Liver (tissue), 9 donors: ENCODE measurements around the gene MACROH2A2. TPM values are rescaled to one million over a fixed set of nuclear protein-coding genes. Genes with fewer than 3 reads are reported as not detected.

Source experiments
- DNase-seq: peaks from one replicate; pipeline ENCODE4 v3.0.0-alpha.2; 2017; ENCODE audit warnings: low spot score
- H3K27ac ChIP-seq, 2 donors: one replicate each; pipeline ENCODE4 v1.7.0; 2013; ENCODE audit warnings: inconsistent platforms in 2 of 2, low read length in 2 of 2, control low read depth in 1 of 2, low read depth in 1 of 2, mild to moderate bottlenecking in 1 of 2
- H3K27me3 ChIP-seq, 4 donors: one replicate each; pipeline versions ENCODE4 v1.6.1 to v1.7.0; 2013; ENCODE audit warnings: low read length in 3 of 4, inconsistent platforms in 1 of 4, mild to moderate bottlenecking in 1 of 4, moderate library complexity in 1 of 4; ENCODE audit not compliant: control insufficient read depth in 4 of 4, insufficient read depth in 4 of 4
- H3K36me3 ChIP-seq, 4 donors: one replicate each; pipeline versions ENCODE4 v1.6.1 to v1.7.0; 2013; ENCODE audit warnings: low read length in 3 of 4, mild to moderate bottlenecking in 3 of 4, low read depth in 1 of 4, moderate library complexity in 1 of 4; ENCODE audit not compliant: control insufficient read depth in 4 of 4, insufficient read depth in 3 of 4
- H3K4me1 ChIP-seq, 4 donors: one replicate each; pipeline versions ENCODE4 v1.6.1 to v1.7.0; 2013; ENCODE audit warnings: low read length in 3 of 4, mild to moderate bottlenecking in 3 of 4, moderate library complexity in 1 of 4; ENCODE audit not compliant: control insufficient read depth in 4 of 4, insufficient read depth in 4 of 4
- H3K4me3 ChIP-seq, 3 donors: one replicate each; pipeline versions ENCODE4 v1.6.1 to v1.7.0; 2013; ENCODE audit warnings: low read length in 3 of 3, control low read depth in 1 of 3, low read depth in 1 of 3, mild to moderate bottlenecking in 1 of 3
- H3K9ac ChIP-seq, 2 donors: one replicate each; pipeline ENCODE4 v1.7.0; 2013; ENCODE audit warnings: low read length in 2 of 2, mild to moderate bottlenecking in 2 of 2, moderate library complexity in 2 of 2, control low read depth in 1 of 2, low read depth in 1 of 2
- H3K9me3 ChIP-seq, 4 donors: one replicate each; pipeline versions ENCODE4 v1.6.1 to v1.7.0; 2013; ENCODE audit warnings: low read length in 3 of 4; ENCODE audit not compliant: control insufficient read depth in 4 of 4
- EGR1 ChIP-seq, 2 donors: IDR thresholded peaks; 2 replicates each; pipeline ENCODE4 v1.6.1; 2016 to 2018; ENCODE audit warnings: antibody characterized with exemption in 2 of 2, low read depth in 2 of 2
- FOXA1 ChIP-seq: IDR thresholded peaks from 2 replicates; pipeline ENCODE4 v1.6.1; 2016; ENCODE audit warnings: antibody characterized with exemption
- FOXA2 ChIP-seq: IDR thresholded peaks from 2 replicates; pipeline ENCODE4 v1.6.1; 2016; ENCODE audit warnings: antibody characterized with exemption
- GABPA ChIP-seq, 2 donors: IDR thresholded peaks in 1 of 2; conservative IDR thresholded peaks in 1 of 2; 2 replicates each; pipeline ENCODE4 v1.6.1; 2016; ENCODE audit warnings: antibody characterized with exemption in 2 of 2, mild to moderate bottlenecking in 1 of 2, moderate library complexity in 1 of 2
- HNF4A ChIP-seq, 2 donors: conservative IDR thresholded peaks; 2 replicates each; pipeline ENCODE4 v1.6.1; 2016; ENCODE audit warnings: antibody characterized with exemption in 2 of 2, mild to moderate bottlenecking in 2 of 2
- HNF4G ChIP-seq: IDR thresholded peaks from 2 replicates; pipeline ENCODE4 v1.6.1; 2016; ENCODE audit warnings: antibody characterized with exemption
- JUND ChIP-seq, 2 donors: IDR thresholded peaks; 2 replicates each; pipeline ENCODE4 v1.6.1; 2016; ENCODE audit warnings: antibody characterized with exemption in 2 of 2
- NR2F2 ChIP-seq: IDR thresholded peaks from 2 replicates; pipeline ENCODE4 v1.6.1; 2016; ENCODE audit warnings: antibody characterized with exemption
- RAD21 ChIP-seq, 2 donors: IDR thresholded peaks; 2 replicates each; pipeline ENCODE4 v1.6.1; 2016; ENCODE audit warnings: antibody characterized with exemption in 2 of 2, mild to moderate bottlenecking in 2 of 2
- RXRA ChIP-seq, 2 donors: IDR thresholded peaks; 2 replicates each; pipeline ENCODE4 v1.6.1; 2017 to 2018; ENCODE audit warnings: antibody characterized with exemption in 2 of 2, mild to moderate bottlenecking in 1 of 2
- SP1 ChIP-seq: IDR thresholded peaks from 2 replicates; pipeline ENCODE4 v1.6.1; 2018; ENCODE audit warnings: antibody characterized with exemption, mild to moderate bottlenecking
- TAF1 ChIP-seq: conservative IDR thresholded peaks from 2 replicates; pipeline ENCODE4 v1.6.1; 2016; ENCODE audit warnings: antibody characterized with exemption, mild to moderate bottlenecking
- YY1 ChIP-seq: IDR thresholded peaks from 2 replicates; pipeline ENCODE4 v1.6.1; 2016; ENCODE audit warnings: antibody characterized with exemption, mild to moderate bottlenecking
- WGBS: extraction: QIAGEN DNeasy Blood & Tissue Kit; methylation state at CpG from one replicate; pipeline ENCODE4 v1.1.7; 2013; 5-methylcytosine and 5-hydroxymethylcytosine counted together
- polyA plus RNA-seq, 2 donors: library from polyadenylated mRNA; stranded (reverse) in 1 of 2; unstranded in 1 of 2; fragments of 200-250 nt in 1 of 2; fragments of >200 nt in 1 of 2; fragmentation: Nextera tagmentation in 1 of 2; extraction: Ambion mirVana in 1 of 2; gene quantifications; one replicate each; pipeline versions ENCODE4 v1.2.1 to v1.2.3, GENCODE V29; 2013 to 2015
- total RNA-seq, 2 donors: library from RNA; depleted of rRNA; stranded (reverse); fragments of >200 nt; gene quantifications; one replicate each; pipeline ENCODE4 v1.2.3, GENCODE V29; 2014
- TF ChIP-seq, protein P1 (sequence below): IDR thresholded peaks from 2 replicates; pipeline ENCODE4 v1.6.1; 2016; ENCODE audit warnings: antibody characterized with exemption
- TF ChIP-seq, protein P2 (sequence below): IDR thresholded peaks from 2 replicates; pipeline ENCODE4 v1.6.1; 2016; ENCODE audit warnings: antibody characterized with exemption
- TF ChIP-seq, protein P3 (sequence below): IDR thresholded peaks from 2 replicates; pipeline ENCODE4 v1.6.1; 2016; ENCODE audit warnings: antibody characterized with exemption, mild to moderate bottlenecking
- TF ChIP-seq, protein P4 (sequence below): IDR thresholded peaks from 2 replicates; pipeline ENCODE4 v1.6.1; 2016; ENCODE audit warnings: antibody characterized with exemption
- donor health status: healthy.
- donor health status: healthy.
- donor health status: healthy.
- donor health status: healthy.
- donor health status: healthy.

MACROH2A2 gene
- total and polyA plus RNA-seq, 4 donors = 1.2 to 7.2 (median 3.4) TPM

DNA sequence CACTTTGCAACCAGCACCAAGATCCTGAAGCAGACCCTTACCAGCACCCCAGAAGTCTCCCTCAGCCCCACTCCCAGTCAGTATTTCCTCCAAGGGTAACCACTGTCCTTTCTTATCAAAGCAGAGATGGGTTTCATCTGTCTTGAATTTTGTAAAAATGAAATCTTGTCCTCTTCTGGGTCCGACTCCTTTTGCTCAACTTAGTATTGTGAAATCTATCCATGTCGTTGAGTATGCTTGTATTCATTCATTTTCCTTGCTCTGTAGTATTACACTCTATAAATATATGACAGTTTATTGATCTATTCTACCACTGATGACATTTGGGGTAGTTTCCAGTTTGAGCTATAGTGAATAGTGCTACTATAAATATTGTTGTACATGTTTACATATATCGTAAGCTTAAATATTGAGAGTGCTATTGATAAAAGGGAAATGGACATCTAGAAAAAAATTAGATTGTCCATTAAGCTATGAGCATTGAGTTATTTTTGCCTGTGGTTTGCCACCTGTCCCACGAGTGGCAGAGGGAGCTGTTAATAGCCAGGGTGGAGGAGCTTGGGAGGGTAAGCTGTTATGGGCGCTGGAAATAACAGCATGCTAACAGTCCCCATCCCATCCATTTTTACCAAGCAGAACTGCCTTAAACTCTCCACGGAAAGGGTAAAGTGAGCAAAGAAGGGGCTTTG is 43.5 kb downstream of the MACROH2A2 start:
- TF ChIP-seq GABPA (IDR thresholded peaks at IDR 0.05 in 1 of 2, conservative IDR thresholded peaks at IDR 0.05 in 1 of 2) = no peak
- no peak for TF ChIP-seq YY1
- TF ChIP-seq, protein P1, sequence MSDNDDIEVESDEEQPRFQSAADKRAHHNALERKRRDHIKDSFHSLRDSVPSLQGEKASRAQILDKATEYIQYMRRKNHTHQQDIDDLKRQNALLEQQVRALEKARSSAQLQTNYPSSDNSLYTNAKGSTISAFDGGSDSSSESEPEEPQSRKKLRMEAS = no peak
- TF ChIP-seq, protein P2, sequence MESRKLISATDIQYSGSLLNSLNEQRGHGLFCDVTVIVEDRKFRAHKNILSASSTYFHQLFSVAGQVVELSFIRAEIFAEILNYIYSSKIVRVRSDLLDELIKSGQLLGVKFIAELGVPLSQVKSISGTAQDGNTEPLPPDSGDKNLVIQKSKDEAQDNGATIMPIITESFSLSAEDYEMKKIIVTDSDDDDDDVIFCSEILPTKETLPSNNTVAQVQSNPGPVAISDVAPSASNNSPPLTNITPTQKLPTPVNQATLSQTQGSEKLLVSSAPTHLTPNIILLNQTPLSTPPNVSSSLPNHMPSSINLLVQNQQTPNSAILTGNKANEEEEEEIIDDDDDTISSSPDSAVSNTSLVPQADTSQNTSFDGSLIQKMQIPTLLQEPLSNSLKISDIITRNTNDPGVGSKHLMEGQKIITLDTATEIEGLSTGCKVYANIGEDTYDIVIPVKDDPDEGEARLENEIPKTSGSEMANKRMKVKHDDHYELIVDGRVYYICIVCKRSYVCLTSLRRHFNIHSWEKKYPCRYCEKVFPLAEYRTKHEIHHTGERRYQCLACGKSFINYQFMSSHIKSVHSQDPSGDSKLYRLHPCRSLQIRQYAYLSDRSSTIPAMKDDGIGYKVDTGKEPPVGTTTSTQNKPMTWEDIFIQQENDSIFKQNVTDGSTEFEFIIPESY = no peak
- TF ChIP-seq FOXA1 = no peak
- no peak for TF ChIP-seq EGR1 (IDR thresholded peaks at IDR 0.05; ENCODE audit: low read depth in 2 of 2)
- TF ChIP-seq JUND (IDR thresholded peaks at IDR 0.05) = no peak
- no peak for TF ChIP-seq RAD21 (IDR thresholded peaks at IDR 0.05)
- TF ChIP-seq TAF1 = no peak
- no peak for TF ChIP-seq RXRA (IDR thresholded peaks at IDR 0.05)
- TF ChIP-seq HNF4G = no peak
- TF ChIP-seq, protein P3, sequence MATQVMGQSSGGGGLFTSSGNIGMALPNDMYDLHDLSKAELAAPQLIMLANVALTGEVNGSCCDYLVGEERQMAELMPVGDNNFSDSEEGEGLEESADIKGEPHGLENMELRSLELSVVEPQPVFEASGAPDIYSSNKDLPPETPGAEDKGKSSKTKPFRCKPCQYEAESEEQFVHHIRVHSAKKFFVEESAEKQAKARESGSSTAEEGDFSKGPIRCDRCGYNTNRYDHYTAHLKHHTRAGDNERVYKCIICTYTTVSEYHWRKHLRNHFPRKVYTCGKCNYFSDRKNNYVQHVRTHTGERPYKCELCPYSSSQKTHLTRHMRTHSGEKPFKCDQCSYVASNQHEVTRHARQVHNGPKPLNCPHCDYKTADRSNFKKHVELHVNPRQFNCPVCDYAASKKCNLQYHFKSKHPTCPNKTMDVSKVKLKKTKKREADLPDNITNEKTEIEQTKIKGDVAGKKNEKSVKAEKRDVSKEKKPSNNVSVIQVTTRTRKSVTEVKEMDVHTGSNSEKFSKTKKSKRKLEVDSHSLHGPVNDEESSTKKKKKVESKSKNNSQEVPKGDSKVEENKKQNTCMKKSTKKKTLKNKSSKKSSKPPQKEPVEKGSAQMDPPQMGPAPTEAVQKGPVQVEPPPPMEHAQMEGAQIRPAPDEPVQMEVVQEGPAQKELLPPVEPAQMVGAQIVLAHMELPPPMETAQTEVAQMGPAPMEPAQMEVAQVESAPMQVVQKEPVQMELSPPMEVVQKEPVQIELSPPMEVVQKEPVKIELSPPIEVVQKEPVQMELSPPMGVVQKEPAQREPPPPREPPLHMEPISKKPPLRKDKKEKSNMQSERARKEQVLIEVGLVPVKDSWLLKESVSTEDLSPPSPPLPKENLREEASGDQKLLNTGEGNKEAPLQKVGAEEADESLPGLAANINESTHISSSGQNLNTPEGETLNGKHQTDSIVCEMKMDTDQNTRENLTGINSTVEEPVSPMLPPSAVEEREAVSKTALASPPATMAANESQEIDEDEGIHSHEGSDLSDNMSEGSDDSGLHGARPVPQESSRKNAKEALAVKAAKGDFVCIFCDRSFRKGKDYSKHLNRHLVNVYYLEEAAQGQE = no peak
- TF ChIP-seq SP1 = no peak
- TF ChIP-seq NR2F2 = no peak
- TF ChIP-seq, protein P4, sequence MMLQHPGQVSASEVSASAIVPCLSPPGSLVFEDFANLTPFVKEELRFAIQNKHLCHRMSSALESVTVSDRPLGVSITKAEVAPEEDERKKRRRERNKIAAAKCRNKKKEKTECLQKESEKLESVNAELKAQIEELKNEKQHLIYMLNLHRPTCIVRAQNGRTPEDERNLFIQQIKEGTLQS = no peak
- no peak for TF ChIP-seq FOXA2
- TF ChIP-seq HNF4A (conservative IDR thresholded peaks at IDR 0.05) = no peak
- Histone ChIP-seq H3K9me3 (no peaks in the 10 kb centered on the region), H3K4me3 (no peak overlapping the region), H3K36me3 (peaks cover 0 to 5% (median 1%) of the 10 kb centered on the region in 4 donors), H3K27ac (no peak overlapping the region), H3K9ac (no peak overlapping the region), H3K4me1 (peaks cover 0 to 19% (median 8%) of the 10 kb centered on the region in 4 donors), H3K27me3 (no peaks in the 10 kb centered on the region)
- DNase-seq = no peak
- 83% methylated on average over 6 of the region's 6 CpGs for WGBS
